HL-60 (cell line): ENCODE results near the gene LRRC74A.

Source experiments
- CTCF ChIP-seq: IDR thresholded peaks from one replicate; pipeline ENCODE4 v1.5.1; 2011; ENCODE audit warnings: low read length, control low read depth, inconsistent platforms; ENCODE audit not compliant: insufficient read depth
- SPI1 ChIP-seq: IDR thresholded peaks from 2 replicates; pipeline ENCODE4 v1.6.1; 2012; ENCODE audit warnings: low read depth, mild to moderate bottlenecking, borderline replicate concordance

- TF ChIP-seq CTCF, result no peak
- TF ChIP-seq SPI1, result no peak
These were observed 76.4 kb downstream of the LRRC74A start for GRCh38 chr14:76902591-76902990.
